ENCODE data around the gene EPB41. TPM values are rescaled to one million over a fixed set of nuclear protein-coding genes. Genes with fewer than 3 reads are reported as not detected.
"Not testable (repeated sequence)": the region's sequence is repeated elsewhere in the genome, so short reads cannot be mapped to it uniquely, and the experiment has no call there.

EPB41 gene
- polyA plus RNA-seq, 5 donors = 36.5 to 53.0 (median 46.3) TPM

GRCh38 chr1:28925350-28925891 lies 11.1 kb downstream of the EPB41 start:
- DNase-seq = no peak

DNA sequence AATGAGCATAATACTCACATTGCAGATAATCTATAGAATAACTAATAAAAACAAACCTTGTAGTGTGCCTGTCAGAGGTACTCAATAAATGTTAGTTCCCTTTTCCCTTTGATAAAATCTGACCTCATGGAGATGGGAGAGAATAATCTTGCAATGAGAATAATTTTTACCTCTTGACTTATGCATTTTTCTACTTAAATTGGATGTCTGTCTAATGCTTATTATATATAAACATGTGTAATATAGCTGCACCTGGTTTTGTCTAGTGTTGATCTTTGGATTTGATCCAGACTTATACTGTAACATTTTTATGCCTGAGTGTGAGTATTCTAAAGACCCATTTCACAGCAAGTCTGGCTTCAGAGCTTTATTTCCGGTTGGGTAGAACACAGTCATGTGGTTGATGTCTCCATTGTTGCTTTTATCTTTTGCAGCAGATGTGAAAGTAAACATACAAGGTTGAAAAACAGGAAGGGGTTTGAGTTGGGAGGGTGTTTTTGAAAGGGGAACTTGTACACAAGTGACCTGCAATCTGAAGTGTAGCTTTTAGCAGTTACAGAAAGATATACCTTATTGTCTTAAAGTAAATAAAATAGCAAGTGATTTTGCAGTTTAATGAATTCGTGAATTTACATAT lies 12.4 kb downstream of the EPB41 start:
- DNase-seq = no peak

DNA sequence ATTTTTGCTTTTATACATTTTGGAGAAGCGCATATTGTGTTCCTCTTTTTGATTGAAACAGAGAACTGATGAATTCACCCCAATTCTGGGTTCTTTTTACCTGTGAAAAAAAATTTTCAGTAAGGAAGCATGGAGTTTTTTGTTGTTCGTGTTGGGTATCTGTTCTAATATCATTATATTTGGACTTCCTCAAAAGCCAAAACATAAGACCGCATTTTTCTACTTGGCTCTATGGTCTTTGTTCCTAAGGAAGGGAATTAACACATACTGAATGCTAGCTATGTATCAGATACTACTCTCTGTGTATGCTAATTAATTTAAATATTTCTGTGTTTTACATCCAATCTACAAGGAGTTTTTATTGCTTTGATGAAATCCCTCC lies 12.9 kb downstream of the EPB41 start:
- DNase-seq = no peak

- DNase-seq = no peak
Observed at GRCh38 chr1:28927648-28928313, 13.4 kb downstream of the EPB41 start.

DNA sequence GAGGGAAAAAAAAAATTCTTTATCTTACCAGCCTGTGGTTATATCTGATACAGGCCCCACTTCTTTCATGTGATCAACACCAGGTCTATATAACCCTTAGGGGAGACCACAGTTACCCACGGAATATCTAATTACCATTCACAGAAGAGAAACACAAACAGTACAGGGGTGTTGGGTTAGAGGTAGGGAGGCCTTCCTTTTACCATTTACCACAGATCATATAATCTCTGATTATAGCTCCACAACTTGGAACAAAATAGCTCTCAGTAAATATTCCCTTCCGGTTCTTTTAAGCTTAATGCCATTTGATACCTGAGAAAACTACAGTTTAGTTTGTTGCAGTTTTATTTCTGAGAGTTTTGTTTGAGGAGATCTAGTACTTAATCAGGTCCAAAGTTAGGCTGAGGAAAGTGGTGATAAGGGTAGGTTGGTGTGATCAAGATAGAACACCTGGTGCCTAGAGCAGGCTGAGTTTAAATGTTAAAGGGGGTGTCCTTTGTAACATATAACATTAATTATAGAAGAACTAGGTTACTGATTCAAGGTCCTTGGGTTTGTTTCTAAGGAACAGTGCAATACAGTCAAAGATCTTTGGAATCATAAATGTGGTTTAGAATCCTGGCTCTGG lies 14.1 kb downstream of the EPB41 start:
- no peak for DNase-seq

GRCh38 chr1:28933277-28933676 lies 18.9 kb downstream of the EPB41 start:
- DNase-seq = no peak

DNA sequence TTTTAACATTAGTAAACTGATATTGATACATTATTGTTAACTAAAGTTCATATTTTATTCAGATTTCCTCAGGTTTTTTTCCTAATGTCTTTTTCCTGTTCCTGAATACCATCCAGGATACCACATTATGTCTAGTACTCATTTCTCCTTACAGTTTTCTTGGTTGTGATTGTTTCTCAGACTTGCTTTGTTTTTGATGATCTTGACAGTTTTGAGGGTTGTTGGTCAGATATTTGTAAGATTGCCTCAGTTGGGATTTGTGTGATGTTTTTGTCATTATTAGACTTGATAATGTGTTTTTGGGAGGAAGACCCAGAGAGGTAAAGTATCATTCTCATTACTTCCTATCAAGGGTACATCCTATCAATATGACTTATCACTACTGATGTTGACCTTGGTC lies 19.5 kb downstream of the EPB41 start:
- no peak for DNase-seq

DNA sequence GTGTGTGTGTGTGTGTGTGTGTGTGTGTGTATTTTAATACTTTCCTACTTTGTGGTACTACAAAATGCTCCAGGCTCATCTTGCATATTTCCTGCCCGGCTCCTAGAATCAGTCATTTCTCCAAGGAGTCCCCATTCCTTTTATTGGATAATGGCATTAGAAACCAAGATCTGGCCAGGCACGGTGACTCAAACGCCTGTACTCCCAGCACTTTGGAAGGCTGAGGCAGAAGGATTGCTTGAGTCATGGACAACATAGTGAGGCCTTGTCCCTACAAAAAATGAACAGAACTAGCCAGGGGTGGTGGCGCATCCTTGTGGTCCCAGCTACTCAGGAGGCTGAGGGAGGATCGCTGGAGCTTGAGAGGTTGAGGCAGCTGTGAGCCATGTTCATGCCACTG lies 20.3 kb downstream of the EPB41 start:
- no peak for DNase-seq

DNA sequence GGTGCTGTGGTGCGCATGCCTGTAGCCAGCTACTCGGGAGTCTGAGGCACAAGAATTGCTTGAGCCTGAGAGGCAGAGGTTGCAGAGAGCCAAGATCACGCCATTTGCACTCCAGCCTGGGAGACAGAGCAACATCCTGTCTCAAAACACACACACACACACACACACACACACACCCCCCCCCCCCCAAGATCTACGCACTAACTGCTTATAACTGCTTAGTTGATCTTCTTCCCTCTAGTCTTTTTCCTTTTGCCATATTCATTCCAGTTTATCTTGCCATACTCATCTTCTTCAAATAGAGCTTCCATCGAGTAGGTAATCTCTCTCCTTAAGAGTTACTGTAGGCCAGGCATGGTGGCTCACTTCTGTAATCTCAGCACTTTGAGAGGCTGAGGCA lies 20.9 kb downstream of the EPB41 start:
- no peak for DNase-seq

DNA sequence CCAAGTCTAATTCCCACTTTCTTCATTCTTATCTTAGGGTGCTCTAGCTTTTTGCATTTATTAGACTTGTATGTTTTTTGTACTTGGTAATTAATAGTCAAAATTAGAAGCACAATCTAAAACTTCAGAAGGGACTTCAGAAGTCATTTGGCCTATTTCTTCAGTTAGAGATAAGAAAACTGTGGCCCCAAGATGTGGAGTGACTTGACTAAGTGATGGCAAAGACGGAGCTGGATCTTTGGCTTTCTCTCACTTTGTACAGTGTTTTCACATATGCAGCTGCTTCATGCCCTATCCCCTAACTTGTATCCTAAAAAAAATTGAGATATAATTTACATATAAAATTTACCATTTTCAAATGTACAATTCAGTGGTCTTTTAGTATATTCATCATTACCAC lies 21.7 kb downstream of the EPB41 start:
- DNase-seq = no peak

DNA sequence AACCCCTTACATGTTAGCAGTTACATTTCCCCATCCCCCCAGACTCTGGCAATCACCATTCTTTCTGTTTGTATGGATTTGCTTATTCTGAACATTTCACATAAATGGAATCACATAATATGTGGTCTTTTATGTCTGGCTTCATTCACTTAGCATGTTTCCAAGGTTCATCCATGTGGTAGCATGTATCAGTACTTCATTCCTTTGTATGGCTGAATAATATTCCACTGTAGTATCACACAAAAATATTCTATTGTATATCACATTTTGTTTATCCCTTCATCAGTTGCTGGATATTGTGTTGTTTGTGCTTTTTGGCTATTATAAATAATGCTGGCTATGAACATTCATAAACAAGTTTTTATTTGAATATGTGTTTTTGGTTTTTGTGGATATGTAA lies 22.2 kb downstream of the EPB41 start:
- no peak for DNase-seq

- DNase-seq = not testable (repeated sequence)
Observed at GRCh38 chr1:28943581-28943980, 29.2 kb downstream of the EPB41 start.

GRCh38 chr1:28950006-28950405 lies 35.6 kb downstream of the EPB41 start:
- DNase-seq = no peak

- DNase-seq = no peak
Observed at GRCh38 chr1:28950449-28950848, 36.1 kb downstream of the EPB41 start.

DNA sequence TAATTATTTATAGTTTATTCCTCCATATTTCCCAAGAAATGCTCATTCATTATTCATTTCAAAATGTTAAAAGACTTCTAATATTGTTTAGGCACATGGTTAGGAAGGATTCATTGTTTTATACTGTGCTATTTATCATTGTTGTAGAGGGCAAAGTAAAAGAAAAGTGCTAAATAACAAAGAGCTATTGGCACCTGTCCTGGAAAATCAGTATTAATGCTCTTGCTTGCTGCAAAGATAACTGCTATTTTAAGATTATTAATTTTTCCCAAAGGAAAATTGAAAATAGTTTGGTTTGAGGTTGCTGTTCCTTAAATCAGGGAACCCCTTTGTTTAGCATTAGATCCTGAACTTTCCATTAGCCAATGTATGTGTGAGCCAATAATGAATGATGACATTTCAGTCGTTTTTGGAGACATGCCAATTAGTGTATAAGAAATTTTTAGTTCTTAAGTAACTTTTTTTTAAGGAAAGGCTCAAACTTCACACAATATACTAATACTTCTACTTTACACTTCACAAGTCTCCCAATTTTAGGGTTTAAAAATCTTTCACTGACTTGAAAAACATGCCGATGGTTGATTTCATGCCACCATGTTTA lies 39.9 kb downstream of the EPB41 start:
- no peak for DNase-seq

GRCh38 chr1:28956038-28956464 lies 41.7 kb downstream of the EPB41 start:
- no peak for DNase-seq

DNA sequence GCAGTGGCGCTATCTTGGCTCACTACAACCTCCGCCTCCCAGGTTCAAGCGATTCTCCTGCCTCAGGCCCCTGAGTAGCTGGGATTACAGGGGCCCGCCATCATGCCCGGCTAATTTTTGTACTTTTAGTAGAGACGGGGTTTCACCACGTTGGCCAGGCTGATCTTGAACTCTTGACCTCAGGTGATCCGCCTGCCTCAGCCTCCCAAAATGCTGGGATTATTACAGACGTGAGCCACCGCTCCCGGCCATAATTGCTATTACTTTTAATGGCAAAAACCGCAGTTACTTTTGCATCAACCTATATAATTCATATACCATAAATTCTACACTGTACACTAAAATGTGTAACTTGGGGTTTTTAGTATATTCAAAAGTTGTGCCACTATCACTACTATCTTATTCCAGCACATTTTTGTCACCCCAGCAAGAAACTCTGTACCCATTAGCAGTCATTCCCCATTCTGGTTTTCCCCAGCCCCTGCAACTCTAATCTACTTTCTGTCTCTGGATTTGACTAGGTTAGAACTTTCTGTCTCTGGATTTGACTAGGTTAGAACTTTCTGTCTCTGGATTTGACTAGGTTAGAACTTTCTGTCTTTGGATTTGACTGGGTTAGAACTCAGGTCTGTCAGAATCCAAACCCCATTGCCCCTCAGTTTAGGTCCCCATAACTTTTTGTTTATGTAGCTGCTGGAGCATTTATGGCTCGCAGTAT lies 47.9 kb downstream of the EPB41 start:
- DNase-seq = not testable (repeated sequence)

GRCh38 chr1:28965271-28965870 lies 51.0 kb downstream of the EPB41 start:
- no peak for DNase-seq

DNA sequence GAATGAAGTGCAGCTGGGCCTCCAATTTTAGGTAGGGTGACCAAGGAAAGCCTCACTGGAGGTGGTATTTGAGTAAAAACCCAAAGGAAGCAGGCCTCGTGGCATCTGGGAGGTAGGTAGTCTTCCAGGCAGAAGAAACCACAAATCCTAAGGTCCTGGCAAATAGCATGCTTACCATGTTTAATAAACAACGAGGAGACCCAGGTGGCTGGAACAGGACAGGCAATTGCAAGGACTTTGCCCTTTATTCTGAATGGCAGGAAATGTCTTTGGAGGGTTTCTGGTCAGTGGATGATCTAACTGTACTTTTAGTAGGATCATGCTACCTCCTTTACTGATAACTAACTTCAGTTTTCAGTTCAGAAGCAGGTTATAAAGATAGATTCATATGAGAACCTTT lies 52.2 kb downstream of the EPB41 start:
- no peak for DNase-seq

GRCh38 chr1:28971980-28972771 lies 57.8 kb downstream of the EPB41 start:
- DNase-seq = no peak
